Transverse colon (tissue), 4 donors: Measurements from ENCODE around the gene RAB24.

Experiments used
- CTCF ChIP-seq, 5 experiments: fragments of 200-600 bp in 3 of 5; fragments of 450-650 bp in 2 of 5; sonication (generic) in 3 of 5; IDR thresholded peaks; 1 replicate in 2 of 5; 2 replicates in 3 of 5; pipeline ENCODE4 v1.5.1; 2016 to 2017; ENCODE audit warnings: antibody characterized with exemption in 5 of 5, inconsistent platforms in 3 of 5, mild to moderate bottlenecking in 2 of 5, moderate library complexity in 1 of 5
- EP300 ChIP-seq: sonication (generic); formaldehyde crosslinking; IDR thresholded peaks from one replicate; pipeline ENCODE4 v1.6.1; 2017; ENCODE audit warnings: antibody characterized with exemption, low read depth
- POLR2A ChIP-seq: fragments of 450-650 bp; IDR thresholded peaks from one replicate; pipeline ENCODE4 v1.6.1; 2016; ENCODE audit warnings: antibody characterized with exemption, mild to moderate bottlenecking, moderate library complexity
- POLR2AphosphoS5 ChIP-seq, 3 donors: sonication (generic); formaldehyde crosslinking; IDR thresholded peaks; one replicate each; pipeline ENCODE4 v1.6.1; 2016; ENCODE audit warnings: antibody characterized with exemption in 3 of 3

- TF ChIP-seq CTCF (IDR thresholded peaks at IDR 0.05) (no peak), POLR2AphosphoS5 (IDR thresholded peaks at IDR 0.05) (no peak), POLR2A (no peak), EP300 (no peak)
Measured at GRCh38 chr5:177311723-177312648, 8.5 kb upstream of the RAB24 start, which contains the start of gene MXD3.
